TTC549 (cell line): ENCODE measurements around the gene MRGPRG.
"Not testable (repeated sequence)": the region's sequence is repeated elsewhere in the genome, so short reads cannot be mapped to it uniquely, and the experiment has no call there.

Experiments
- FAIRE-seq: peaks from 2 replicates; lab custom pipeline; 2012; peaks lifted over from hg19 to GRCh38; lab: Jason Lieb, UNC

Gene MRGPRG

GRCh38 chr11:3173795-3174194, 44.8 kb downstream of the MRGPRG start:
- FAIRE-seq = no peak

DNA sequence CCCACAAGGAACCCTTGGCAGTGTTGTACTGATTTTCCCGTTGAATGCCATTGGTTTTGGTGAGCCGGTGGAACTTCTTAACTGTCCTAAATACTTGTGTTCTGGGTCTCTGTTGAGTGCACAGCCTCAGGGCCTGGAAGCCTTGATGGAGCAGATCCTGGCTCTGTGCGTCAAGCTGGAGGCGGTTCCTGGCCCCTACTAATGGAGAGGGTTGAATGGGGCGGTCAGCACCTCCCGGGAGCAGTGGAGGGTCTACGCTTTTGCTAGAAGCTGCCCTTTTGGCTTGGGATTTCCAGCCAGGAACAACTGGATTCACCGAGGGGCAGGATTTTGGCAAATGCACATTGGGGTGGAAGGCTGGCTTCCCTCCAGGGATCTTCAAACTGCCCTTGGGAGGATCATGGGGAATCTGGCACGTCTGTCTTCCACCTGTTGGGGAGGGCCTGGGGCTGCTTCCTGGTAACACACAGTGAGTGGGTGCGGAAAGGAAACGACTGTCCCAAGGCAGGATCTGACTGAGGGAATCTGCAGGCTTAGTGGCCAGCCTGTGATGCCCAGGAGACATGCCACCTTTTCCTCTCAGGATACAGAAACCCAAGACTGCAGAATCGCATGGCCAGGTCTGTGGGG, 46.6 kb downstream of the MRGPRG start:
- no peak for FAIRE-seq

- FAIRE-seq = no peak
Measured at GRCh38 chr11:3170756-3171650, 47.6 kb downstream of the MRGPRG start.

GRCh38 chr11:3170044-3170755, 48.4 kb downstream of the MRGPRG start:
- no peak for FAIRE-seq

DNA sequence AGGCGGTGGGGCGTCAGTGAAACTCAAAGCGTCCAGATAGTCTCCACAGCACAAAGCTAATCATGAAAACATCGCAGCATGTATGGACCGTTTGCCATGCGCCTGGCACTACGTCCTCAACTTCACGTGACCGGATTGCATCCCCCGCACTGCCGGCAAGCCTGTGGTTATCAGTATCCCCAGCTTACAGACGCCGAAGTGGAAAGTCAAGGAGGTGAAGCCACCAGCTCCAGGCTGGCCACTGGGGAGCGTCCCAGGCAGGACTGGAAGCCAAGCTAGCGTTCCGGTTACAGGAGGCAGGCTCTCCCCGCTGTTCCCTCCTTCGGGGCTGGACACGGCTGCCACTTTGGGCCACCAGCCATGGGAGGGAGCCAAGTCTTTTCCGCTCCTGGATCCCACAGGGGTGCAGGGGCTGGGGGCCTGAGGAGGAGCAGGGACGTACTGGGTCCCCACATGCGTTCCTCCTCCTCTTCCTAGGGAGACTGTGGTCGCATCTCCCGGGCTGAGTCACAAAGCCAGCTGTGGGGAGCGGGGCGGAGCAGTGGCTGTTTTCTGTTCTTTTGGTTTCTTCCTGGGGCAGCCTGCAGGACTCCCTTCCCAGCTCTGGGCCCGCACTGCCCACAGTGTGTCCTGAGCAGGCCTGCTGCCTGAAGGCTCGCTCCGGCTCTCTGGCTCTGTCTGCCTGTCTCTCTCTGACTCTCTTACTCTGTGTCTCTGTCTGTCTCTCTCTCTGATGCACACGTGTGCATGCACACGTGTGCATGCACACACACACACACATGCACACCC, 49.2 kb downstream of the MRGPRG start:
- FAIRE-seq = no peak

GRCh38 chr11:3168742-3169254, 49.8 kb downstream of the MRGPRG start:
- FAIRE-seq = not testable (repeated sequence)
